ENCODE data around the gene LDLRAD3. TPM values are rescaled to one million over a fixed set of nuclear protein-coding genes. Genes with fewer than 3 reads are reported as not detected.

The LDLRAD3 gene
- total RNA-seq, 1 donor: 3.9 TPM

DNA sequence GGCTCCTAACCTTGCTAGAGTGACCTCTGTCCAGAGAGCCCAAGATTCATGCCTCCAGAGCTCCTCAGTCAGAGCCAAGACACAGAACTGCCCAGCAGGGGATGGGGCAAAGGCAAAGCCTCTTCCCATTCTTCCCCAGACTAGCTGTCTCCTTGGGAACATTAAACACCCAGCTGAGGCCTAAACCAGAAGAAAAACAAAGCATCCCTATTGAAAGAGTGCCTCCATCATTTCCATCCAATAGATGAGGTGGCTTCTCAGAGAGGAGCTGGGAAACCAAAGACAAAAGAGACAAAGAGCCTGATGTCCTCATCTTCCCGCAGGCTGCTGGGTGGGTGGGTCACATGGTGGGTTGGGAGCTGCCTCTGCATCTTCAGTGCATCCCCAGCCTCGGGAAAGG, 308.0 kb downstream of the LDLRAD3 start:
- H3K4me3 ChIP-seq (ENCODE audit: low read depth, low read length): no peak overlapping the region
- TF ChIP-seq, protein P1, sequence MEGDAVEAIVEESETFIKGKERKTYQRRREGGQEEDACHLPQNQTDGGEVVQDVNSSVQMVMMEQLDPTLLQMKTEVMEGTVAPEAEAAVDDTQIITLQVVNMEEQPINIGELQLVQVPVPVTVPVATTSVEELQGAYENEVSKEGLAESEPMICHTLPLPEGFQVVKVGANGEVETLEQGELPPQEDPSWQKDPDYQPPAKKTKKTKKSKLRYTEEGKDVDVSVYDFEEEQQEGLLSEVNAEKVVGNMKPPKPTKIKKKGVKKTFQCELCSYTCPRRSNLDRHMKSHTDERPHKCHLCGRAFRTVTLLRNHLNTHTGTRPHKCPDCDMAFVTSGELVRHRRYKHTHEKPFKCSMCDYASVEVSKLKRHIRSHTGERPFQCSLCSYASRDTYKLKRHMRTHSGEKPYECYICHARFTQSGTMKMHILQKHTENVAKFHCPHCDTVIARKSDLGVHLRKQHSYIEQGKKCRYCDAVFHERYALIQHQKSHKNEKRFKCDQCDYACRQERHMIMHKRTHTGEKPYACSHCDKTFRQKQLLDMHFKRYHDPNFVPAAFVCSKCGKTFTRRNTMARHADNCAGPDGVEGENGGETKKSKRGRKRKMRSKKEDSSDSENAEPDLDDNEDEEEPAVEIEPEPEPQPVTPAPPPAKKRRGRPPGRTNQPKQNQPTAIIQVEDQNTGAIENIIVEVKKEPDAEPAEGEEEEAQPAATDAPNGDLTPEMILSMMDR (IDR thresholded peaks at IDR 0.05; ENCODE audit: insufficient read depth, low read depth, low read length): no peak
- no peak for DNase-seq (ENCODE audit: low read depth)

DNA sequence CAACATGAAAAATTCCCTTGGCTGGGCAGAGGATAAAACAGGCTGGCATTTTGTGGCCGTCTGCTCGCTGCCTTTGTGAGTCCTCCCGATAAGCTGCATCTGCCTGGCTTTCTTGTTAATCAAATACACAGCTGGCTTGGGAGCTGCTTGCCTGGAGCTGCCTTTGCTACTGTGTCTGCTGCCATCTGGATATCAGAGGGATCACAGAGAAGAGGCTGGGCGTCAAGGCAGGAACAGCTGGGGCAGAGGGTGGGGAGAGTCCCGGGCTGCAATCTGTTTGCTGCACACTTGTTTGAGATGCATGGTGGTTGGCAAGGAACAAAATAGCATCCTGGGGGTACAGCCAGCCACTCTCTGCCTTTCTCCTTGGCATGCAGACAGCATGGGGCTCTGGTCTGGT, 309.4 kb downstream of the LDLRAD3 start:
- DNase-seq (ENCODE audit: low read depth): peak; percentile 53
- H3K4me3 ChIP-seq (ENCODE audit: low read depth, low read length): no peak overlapping the region
- TF ChIP-seq, protein P1 (IDR thresholded peaks at IDR 0.05; ENCODE audit: insufficient read depth, low read depth, low read length): no peak

DNA sequence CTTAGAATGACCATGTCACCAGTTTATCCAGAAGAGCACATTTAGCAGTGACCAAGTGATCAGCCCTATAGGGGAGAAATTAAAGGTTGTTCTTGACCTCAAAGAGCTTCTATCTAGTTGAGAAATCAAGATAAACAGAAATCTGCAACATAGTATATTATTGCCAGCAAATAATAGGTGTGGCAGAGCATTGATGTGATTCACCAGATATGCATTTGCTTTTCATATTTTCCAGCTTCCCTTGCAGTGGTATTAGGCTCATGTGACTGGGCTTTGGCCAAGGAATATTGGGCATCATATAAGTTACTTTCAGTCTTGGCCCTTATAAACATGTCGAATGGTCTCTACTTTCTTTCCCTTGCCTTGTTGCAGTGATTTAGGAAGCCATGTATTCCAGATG, 310.9 kb downstream of the LDLRAD3 start:
- H3K4me3 ChIP-seq (ENCODE audit: low read depth, low read length): no peak overlapping the region
- TF ChIP-seq, protein P1 (IDR thresholded peaks at IDR 0.05; ENCODE audit: insufficient read depth, low read depth, low read length): no peak
- peak; percentile 11 for DNase-seq (ENCODE audit: low read depth)

DNA sequence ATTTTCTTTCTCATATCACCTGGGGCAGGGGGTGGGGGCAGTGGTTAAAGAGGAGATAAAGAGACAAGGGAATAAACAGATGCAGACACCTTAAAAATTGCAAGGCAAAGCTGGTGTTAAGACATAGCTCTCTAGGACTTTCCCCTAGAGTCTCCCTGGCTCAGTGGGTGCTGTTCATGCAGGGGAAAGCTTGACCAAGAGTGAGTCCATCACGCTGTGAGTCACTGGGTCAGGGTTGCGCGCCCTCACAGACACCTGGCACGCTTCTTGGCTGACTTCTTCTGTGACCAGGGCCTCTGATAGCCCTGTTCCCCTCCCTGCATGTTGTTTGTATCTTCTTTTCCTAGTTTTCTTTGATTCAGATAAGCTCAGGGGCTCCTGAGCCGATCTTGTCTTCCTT, 313.5 kb downstream of the LDLRAD3 start:
- DNase-seq (ENCODE audit: low read depth): peak; percentile 52
- TF ChIP-seq, protein P1 (IDR thresholded peaks at IDR 0.05; ENCODE audit: insufficient read depth, low read depth, low read length): no peak

DNA sequence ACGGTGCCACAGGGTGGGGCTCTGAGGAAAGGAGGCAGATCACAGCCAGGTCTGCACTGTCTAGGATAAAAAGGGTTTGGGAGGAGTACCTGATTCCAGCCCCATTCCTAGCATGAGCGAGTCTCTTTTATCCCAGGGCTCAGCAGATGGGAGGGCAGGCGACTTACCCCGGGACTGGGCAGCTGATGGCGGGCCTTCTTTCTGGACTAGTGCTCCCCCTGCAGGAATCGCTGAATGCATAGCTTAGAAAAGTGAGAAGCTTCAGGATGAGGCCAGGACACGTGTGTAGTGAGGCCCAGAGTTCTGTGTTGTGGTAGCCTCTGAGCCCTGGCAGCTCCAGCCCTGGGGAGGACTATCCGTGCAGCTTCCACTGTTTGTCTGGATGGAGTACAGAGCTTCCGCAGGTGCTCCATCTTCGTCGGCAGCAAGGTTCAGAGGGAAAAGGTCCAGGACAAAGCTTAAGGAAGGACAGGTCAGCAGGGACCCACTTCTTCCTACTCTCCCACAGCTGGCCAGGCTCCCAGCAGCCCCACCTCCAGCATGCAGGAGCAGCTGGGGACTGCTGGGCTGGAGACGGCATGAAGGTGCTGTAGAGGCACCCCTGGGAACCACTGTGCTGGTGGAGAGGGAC, 315.0 kb downstream of the LDLRAD3 start:
- H3K4me3 ChIP-seq (ENCODE audit: low read depth, low read length): no peak overlapping the region
- peak; percentile 84 for DNase-seq (ENCODE audit: low read depth)
- TF ChIP-seq, protein P1 (IDR thresholded peaks at IDR 0.05; ENCODE audit: insufficient read depth, low read depth, low read length): peak; percentile 82

More for the DNA sequence above, 313.5 kb downstream of the LDLRAD3 start:
- no peak overlapping the region for H3K4me3 ChIP-seq (ENCODE audit: low read depth, low read length)

DNA sequence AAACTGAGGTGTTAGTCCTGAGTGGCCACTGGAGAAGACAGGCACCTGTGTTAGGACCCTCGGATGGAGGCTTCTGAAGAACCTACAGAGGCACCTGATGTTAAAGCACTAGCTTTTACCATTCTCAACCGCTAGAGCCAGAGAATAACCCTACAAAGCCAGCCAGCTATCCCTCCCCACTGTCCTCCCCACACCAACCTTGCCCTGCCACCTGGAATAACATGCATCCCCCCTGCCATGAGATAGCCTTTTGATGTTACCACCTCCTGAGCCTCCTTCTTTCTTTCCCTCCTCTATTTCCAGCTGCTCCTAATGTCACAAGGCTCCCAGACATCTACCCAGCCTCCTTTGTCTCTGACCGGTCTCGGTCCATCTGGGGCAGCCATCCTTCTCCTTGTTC, 317.2 kb downstream of the LDLRAD3 start:
- TF ChIP-seq, protein P1 (IDR thresholded peaks at IDR 0.05; ENCODE audit: insufficient read depth, low read depth, low read length): no peak
- no peak for DNase-seq (ENCODE audit: low read depth)

More for the DNA sequence above, 317.2 kb downstream of the LDLRAD3 start:
- H3K4me3 ChIP-seq (ENCODE audit: low read depth, low read length): no peak overlapping the region

Measured in fibroblast of villous mesenchyme (primary cell).